ENCODE measurements around the gene TRIM32.

Gene TRIM32

DNA sequence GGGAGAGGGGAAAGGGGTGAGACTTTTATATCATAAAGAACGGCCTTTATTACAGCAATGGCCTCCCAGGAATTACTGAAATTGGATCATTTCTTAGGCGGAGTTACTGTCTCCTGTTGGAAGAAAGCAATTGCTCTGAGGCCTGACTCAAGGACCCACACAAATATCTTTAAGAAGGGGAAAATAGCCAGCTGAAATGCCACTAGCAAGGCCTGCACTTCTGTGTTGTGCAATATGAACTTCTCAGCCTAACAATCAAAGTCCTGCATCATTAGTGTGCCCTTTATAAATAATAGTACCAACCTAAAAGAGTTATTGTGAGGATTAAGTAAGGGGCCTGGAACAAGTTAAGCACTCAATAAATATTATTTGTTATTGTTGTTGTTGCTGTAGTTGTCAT lies 30.1 kb upstream of the TRIM32 start:
- ChIA-PET POLR2A (no interaction called here), CTCF (no interaction called here)
- TF ChIP-seq NFRKB (IDR thresholded peaks at IDR 0.05) = no peak
- no peak for DNase-seq (ENCODE audit: extremely low spot score)

GRCh38 chr9:116658265-116658664 lies 28.8 kb upstream of the TRIM32 start:
- TF ChIP-seq L3MBTL2 (conservative IDR thresholded peaks at IDR 0.05) (no peak), PKNOX1 (IDR thresholded peaks at IDR 0.05) (no peak), ELF4 (IDR thresholded peaks at IDR 0.05) (no peak), BHLHE40 (IDR thresholded peaks at IDR 0.05; ENCODE audit: borderline replicate concordance) (no peak), SP1 (IDR thresholded peaks at IDR 0.05) (no peak), FOXM1 (IDR thresholded peaks at IDR 0.05; ENCODE audit: borderline replicate concordance) (no peak)
- DNase-seq (ENCODE audit: extremely low spot score) = no peak
- CTCF ChIA-PET = no interaction called here
- POLR2A ChIA-PET = no interaction called here

DNA sequence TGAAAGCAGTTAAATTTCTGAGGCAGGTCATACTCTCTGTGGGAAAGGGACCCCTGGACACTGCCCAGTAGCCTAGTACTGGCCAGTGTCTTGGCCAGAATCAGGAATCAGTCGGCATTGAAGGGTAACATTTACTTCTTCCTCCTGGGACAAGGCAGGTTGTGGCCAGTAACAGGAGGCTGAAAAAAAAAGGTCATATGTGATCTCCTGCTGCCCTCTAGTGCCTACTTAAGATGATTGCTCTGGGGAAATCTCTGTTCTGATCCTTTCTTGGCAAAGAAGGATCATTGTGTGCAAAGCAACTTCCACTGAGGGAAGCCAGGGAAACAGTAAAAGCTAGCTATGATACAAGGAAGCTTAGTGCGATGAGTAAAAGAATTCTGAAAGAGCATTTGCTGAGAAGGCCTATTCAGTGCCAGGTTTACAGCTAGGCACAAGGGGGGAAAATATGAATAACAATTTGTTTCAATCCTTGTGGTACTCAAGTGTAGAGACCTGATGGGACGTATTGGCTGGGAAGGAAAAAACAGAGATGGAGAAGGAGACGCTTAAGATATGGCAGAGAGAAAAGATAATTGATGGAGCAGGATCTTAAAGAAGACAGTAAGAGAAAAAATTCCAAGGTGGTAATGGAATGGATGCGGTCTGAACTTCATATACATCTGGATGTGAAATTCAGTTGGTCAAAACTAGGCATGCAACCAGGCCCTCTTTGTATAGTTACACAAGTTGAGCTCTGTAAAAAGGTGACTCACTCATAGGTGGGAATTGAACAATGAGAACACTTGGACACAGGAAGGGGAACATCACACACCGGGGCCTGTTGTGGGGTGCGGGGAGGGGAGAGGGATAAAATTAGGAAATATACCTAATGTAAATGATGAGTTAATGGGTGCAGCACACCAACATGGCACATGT lies 25.8 kb upstream of the TRIM32 start:
- DNase-seq (ENCODE audit: extremely low spot score) = peak; percentile 62
- TF ChIP-seq ZNF384 (IDR thresholded peaks at IDR 0.05) = peak; percentile 53; the same call in 1 of the 2 replicates
- TF ChIP-seq ARNT (IDR thresholded peaks at IDR 0.05) = no peak
- ChIA-PET POLR2A (no interaction called here), CTCF (interaction anchor here (0.6 to 0.8 kb wide), 4 partner anchors 12 to 564 kb away, joined by 3 to 5 read pairs (median 4); no protein-coding TSS in a partner anchor)

GRCh38 chr9:116662646-116663310 lies 24.3 kb upstream of the TRIM32 start:
- TF ChIP-seq ZNF384 (IDR thresholded peaks at IDR 0.05) (no peak), ELF4 (IDR thresholded peaks at IDR 0.05) (no peak), PKNOX1 (IDR thresholded peaks at IDR 0.05) (no peak), SUZ12 (IDR thresholded peaks at IDR 0.05) (no peak), BHLHE40 (IDR thresholded peaks at IDR 0.05; ENCODE audit: borderline replicate concordance) (no peak), CTBP1 (IDR thresholded peaks at IDR 0.05; ENCODE audit: borderline replicate concordance) (no peak), FOXA1 (IDR thresholded peaks at IDR 0.05) (no peak), NFRKB (IDR thresholded peaks at IDR 0.05) (no peak), FOXK2 (IDR thresholded peaks at IDR 0.05) (no peak), L3MBTL2 (conservative IDR thresholded peaks at IDR 0.05) (no peak)
- ChIA-PET POLR2A (no interaction called here), CTCF (no interaction called here)
- no peak for DNase-seq (ENCODE audit: extremely low spot score)

DNA sequence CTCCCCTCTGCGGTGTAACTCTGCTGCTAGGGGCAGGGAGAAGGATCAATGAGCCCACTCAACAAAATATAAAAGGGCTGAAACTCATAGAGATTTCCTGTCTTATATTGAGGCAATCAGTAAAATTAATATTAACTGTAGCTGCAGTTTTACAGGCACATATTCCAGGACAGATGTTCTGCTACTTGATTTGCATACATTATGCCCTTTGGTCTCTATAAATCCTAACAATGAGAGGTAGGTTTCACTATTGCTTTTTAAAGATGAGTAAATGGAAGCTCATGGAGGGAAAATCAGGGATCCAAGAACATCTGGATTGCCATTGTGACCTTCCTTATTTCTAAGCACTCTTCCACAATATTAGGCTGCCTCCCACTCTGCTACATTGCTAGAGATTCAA lies 23.5 kb upstream of the TRIM32 start:
- no peak for TF ChIP-seq NFRKB (IDR thresholded peaks at IDR 0.05)
- no peak for TF ChIP-seq TARDBP (IDR thresholded peaks at IDR 0.05)
- no peak for TF ChIP-seq FOXA1 (IDR thresholded peaks at IDR 0.05)
- TF ChIP-seq CTBP1 (IDR thresholded peaks at IDR 0.05; ENCODE audit: borderline replicate concordance) = no peak
- TF ChIP-seq BHLHE40 (IDR thresholded peaks at IDR 0.05; ENCODE audit: borderline replicate concordance) = no peak
- no peak for TF ChIP-seq LEF1 (IDR thresholded peaks at IDR 0.05; ENCODE audit: borderline replicate concordance)
- no peak for TF ChIP-seq ZNF384 (IDR thresholded peaks at IDR 0.05)
- TF ChIP-seq HDGF (IDR thresholded peaks at IDR 0.05; ENCODE audit: borderline replicate concordance) = no peak
- TF ChIP-seq ELF4 (IDR thresholded peaks at IDR 0.05) = no peak
- TF ChIP-seq FOXK2 (IDR thresholded peaks at IDR 0.05) = no peak
- TF ChIP-seq ARNT (IDR thresholded peaks at IDR 0.05) = no peak
- TF ChIP-seq SUZ12 (IDR thresholded peaks at IDR 0.05) = no peak
- TF ChIP-seq PKNOX1 (IDR thresholded peaks at IDR 0.05) = no peak
- no peak for TF ChIP-seq FOXM1 (IDR thresholded peaks at IDR 0.05; ENCODE audit: borderline replicate concordance)
- no peak for TF ChIP-seq SP1 (IDR thresholded peaks at IDR 0.05)
- TF ChIP-seq L3MBTL2 (conservative IDR thresholded peaks at IDR 0.05) = no peak
- no peak for DNase-seq (ENCODE audit: extremely low spot score)
- ChIA-PET CTCF (no interaction called here), POLR2A (no interaction called here)

DNA sequence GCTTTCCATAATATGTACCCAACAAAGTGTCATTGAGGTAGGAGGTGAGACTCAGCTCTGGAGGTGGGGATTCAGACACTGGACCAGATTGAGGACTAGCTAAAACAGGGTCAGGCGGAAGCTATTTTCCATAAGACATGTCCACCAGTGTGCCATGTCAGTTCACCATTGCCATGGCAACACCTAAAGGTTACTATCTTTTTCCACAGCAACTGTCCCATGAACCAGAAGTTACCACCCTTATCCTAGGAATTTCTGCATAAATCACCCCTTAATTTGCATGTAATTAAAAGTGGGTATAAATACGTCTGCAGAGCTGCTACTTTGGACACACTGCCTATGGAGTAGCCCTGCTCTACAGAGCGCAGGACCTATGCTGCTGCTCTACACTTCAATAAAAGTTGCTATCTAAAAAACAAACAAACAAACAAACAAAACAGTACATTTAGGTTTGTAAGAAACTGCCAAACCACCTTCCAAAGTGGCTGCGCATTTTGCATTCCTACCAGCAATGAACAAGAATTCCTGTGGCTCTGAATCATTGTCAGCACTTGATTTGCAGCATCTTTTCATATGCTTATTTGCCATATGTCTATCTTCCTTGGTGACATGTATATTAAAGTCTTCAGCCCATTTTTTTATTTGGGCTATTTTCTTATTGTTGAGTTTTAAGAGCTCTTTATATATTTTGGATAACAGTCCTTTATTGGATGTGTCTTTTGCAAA lies 18.0 kb upstream of the TRIM32 start:
- CTCF ChIA-PET = no interaction called here
- DNase-seq (ENCODE audit: extremely low spot score) = no peak
- no peak for TF ChIP-seq SP1 (IDR thresholded peaks at IDR 0.05)
- TF ChIP-seq ELF4 (IDR thresholded peaks at IDR 0.05) = no peak
- no peak for TF ChIP-seq HDGF (IDR thresholded peaks at IDR 0.05; ENCODE audit: borderline replicate concordance)
- POLR2A ChIA-PET = no interaction called here

All from HEK293T (cell line).